Heart left ventricle (tissue), 13 donors: Measurements from ENCODE around the gene IL1F10.

Experiments
- CTCF ChIP-seq, 12 donors: fragments of 200-600 bp; sonication (generic) in 4 of 12; IDR thresholded peaks; one replicate each; pipeline versions ENCODE4 v1.5.0 to v1.8.0; 2018 to 2022; ENCODE audit warnings: antibody characterized with exemption in 12 of 12, mild to moderate bottlenecking in 5 of 12
- POLR2A ChIP-seq, 2 donors: fragments of 450-650 bp; IDR thresholded peaks; one replicate each; pipeline ENCODE4 v1.6.1; 2017; ENCODE audit warnings: antibody characterized with exemption in 2 of 2, mild to moderate bottlenecking in 2 of 2, moderate library complexity in 2 of 2
- donor health status: ischemic (EF 13 %, LVEDD 7.1; RV severe dilation, severe dysfunction).
- donor health status: DM: no; HTN: yes; CAD: no.
- donor health status: DM: no; HTN: no; CAD: no.
- donor health status: ischemic (EF 25% LVEDD 6.9; RV normal size, moderate dysfunction).
- donor health status: ischemic (EF 25% LVEDD 5.7; RV mildly dilated, moderate dysfunction).
- donor health status: ischemic (EF 35%, LVEDD 5.7; RV mildly dilated, moderate dysfunction).
- donor health status: nonischemic (EF 11% LVEDD 7.7; RV severe dilation, severe dysfunction).
- donor health status: DM: yes; HTN: yes; CAD: no.
- donor health status: PGD.
- donor health status: ischemic (EF 29% LVEDD 5.4; RV normal size, mild dysfunction).
- donor health status: nonischemic (EF 23%, LVEDD 6.1; RV moderate dilation, normal function).

GRCh38 chr2:113112441-113112840 lies 44.7 kb downstream of the IL1F10 start:
- TF ChIP-seq POLR2A (IDR thresholded peaks at IDR 0.05) (no peak), CTCF (IDR thresholded peaks at IDR 0.05) (no peak)
